ENCODE measurements around the gene PTPRG. TPM values are rescaled to one million over a fixed set of nuclear protein-coding genes. Genes with fewer than 3 reads are reported as not detected.

The PTPRG gene
- total RNA-seq, 4 donors from 2014 or later = 51.9 to 56.8 (median 54.4) TPM

- no peak for DNase-seq (ENCODE audit: extremely low spot score)
- peak overlapping the region; percentile 70 to 78 (median 73) for H3K27ac ChIP-seq (replicated peaks in 1 of 4)
- no peaks in the 10 kb centered on the region for H3K27me3 ChIP-seq
- TF ChIP-seq POLR2AphosphoS5 (IDR thresholded peaks at IDR 0.05) (no peak), POLR2A (IDR thresholded peaks at IDR 0.05; ENCODE audit: low read depth) (no peak), EP300 (IDR thresholded peaks at IDR 0.05) (no peak)
- TF ChIP-seq, protein P1, sequence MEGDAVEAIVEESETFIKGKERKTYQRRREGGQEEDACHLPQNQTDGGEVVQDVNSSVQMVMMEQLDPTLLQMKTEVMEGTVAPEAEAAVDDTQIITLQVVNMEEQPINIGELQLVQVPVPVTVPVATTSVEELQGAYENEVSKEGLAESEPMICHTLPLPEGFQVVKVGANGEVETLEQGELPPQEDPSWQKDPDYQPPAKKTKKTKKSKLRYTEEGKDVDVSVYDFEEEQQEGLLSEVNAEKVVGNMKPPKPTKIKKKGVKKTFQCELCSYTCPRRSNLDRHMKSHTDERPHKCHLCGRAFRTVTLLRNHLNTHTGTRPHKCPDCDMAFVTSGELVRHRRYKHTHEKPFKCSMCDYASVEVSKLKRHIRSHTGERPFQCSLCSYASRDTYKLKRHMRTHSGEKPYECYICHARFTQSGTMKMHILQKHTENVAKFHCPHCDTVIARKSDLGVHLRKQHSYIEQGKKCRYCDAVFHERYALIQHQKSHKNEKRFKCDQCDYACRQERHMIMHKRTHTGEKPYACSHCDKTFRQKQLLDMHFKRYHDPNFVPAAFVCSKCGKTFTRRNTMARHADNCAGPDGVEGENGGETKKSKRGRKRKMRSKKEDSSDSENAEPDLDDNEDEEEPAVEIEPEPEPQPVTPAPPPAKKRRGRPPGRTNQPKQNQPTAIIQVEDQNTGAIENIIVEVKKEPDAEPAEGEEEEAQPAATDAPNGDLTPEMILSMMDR (IDR thresholded peaks at IDR 0.05) = no peak
- WGBS = 82% methylated on average over 4 of the region's 4 CpGs
- no peaks in the 10 kb centered on the region for H3K9me3 ChIP-seq
- peaks cover 49 to 55% (median 52%) of the 10 kb centered on the region in 4 donors for H3K4me1 ChIP-seq
- H3K4me3 ChIP-seq = no peak overlapping the region
- intact Hi-C loops (cut with DNase I) = no loop called here
- peaks cover 0 to 6% (median 3%) of the 10 kb centered on the region in 4 donors for H3K36me3 ChIP-seq
Observed at GRCh38 chr3:62159056-62159708, 597.8 kb downstream of the PTPRG start.

GRCh38 chr3:62159709-62160092 lies 598.3 kb downstream of the PTPRG start:
- Histone ChIP-seq H3K27me3 (no peaks in the 10 kb centered on the region), H3K36me3 (peaks cover 0 to 6% (median 3%) of the 10 kb centered on the region in 4 donors), H3K9me3 (no peaks in the 10 kb centered on the region), H3K4me1 (peaks cover 49 to 56% (median 50%) of the 10 kb centered on the region in 4 donors), H3K27ac (replicated peaks in 1 of 4) (peak overlapping the region; percentile 70 to 78 (median 73)), H3K4me3 (no peak overlapping the region)
- whole genome bisulfite sequencing = 48% methylated on average over 6 of the region's 6 CpGs
- TF ChIP-seq, protein P1 (IDR thresholded peaks at IDR 0.05) = no peak
- TF ChIP-seq POLR2AphosphoS5 (IDR thresholded peaks at IDR 0.05) = peak; percentile 82 to 83
- no peak for TF ChIP-seq POLR2A (IDR thresholded peaks at IDR 0.05; ENCODE audit: low read depth)
- TF ChIP-seq EP300 (IDR thresholded peaks at IDR 0.05) = peak; percentile 17
- no peak for DNase-seq (ENCODE audit: extremely low spot score)
- intact Hi-C loops (cut with DNase I) = no loop called here

- intact Hi-C loops (cut with DNase I) = no loop called here
- Histone ChIP-seq H3K27me3 (no peaks in the 10 kb centered on the region), H3K36me3 (peaks cover 0 to 6% (median 3%) of the 10 kb centered on the region in 4 donors), H3K9me3 (no peaks in the 10 kb centered on the region), H3K4me1 (peaks cover 44 to 59% (median 50%) of the 10 kb centered on the region in 4 donors), H3K4me3 (no peak overlapping the region), H3K27ac (replicated peaks in 1 of 4) (peak overlapping the region in 3 of 4 donors; percentile 16 to 78 (median 70))
- WGBS = 52% methylated on average over 4 of the region's 4 CpGs
- no peak for DNase-seq (ENCODE audit: extremely low spot score)
- TF ChIP-seq POLR2A (IDR thresholded peaks at IDR 0.05; ENCODE audit: low read depth) = no peak
- TF ChIP-seq EP300 (IDR thresholded peaks at IDR 0.05) = no peak
- peak; percentile 45 to 77 for TF ChIP-seq POLR2AphosphoS5 (IDR thresholded peaks at IDR 0.05)
- TF ChIP-seq, protein P1 (IDR thresholded peaks at IDR 0.05) = peak in 1 of 3 experiments; percentile 5
Observed at GRCh38 chr3:62161371-62161770, 600.0 kb downstream of the PTPRG start.

- H3K36me3 ChIP-seq = peaks cover 0 to 5% (median 0%) of the 10 kb centered on the region in 4 donors
- H3K4me3 ChIP-seq = no peak overlapping the region
- H3K9me3 ChIP-seq = no peaks in the 10 kb centered on the region
- H3K27me3 ChIP-seq = no peaks in the 10 kb centered on the region
- DNase-seq (ENCODE audit: extremely low spot score) = no peak
- no peak overlapping the region for H3K27ac ChIP-seq (replicated peaks in 1 of 4)
- TF ChIP-seq POLR2AphosphoS5 (IDR thresholded peaks at IDR 0.05) (no peak), POLR2A (IDR thresholded peaks at IDR 0.05; ENCODE audit: low read depth) (no peak), EP300 (IDR thresholded peaks at IDR 0.05) (no peak)
- TF ChIP-seq, protein P1 (IDR thresholded peaks at IDR 0.05) = no peak
- intact Hi-C loops (cut with DNase I) = no loop called here
- WGBS = 98% methylated on average over 5 of the region's 5 CpGs
- H3K4me1 ChIP-seq = peaks cover 31 to 45% (median 37%) of the 10 kb centered on the region in 4 donors
Observed at GRCh38 chr3:62164196-62164595, 602.8 kb downstream of the PTPRG start.

Data from esophagus muscularis mucosa (tissue), 4 donors.